ENCODE data around the gene SAG. TPM values are rescaled to one million over a fixed set of nuclear protein-coding genes. Genes with fewer than 3 reads are reported as not detected.

Gene SAG
- total and polyA plus RNA-seq, 2 of the 13 experiments (the other 11 are each of a cell fraction or from before 2014, with no cell fraction given): not detected

DNA sequence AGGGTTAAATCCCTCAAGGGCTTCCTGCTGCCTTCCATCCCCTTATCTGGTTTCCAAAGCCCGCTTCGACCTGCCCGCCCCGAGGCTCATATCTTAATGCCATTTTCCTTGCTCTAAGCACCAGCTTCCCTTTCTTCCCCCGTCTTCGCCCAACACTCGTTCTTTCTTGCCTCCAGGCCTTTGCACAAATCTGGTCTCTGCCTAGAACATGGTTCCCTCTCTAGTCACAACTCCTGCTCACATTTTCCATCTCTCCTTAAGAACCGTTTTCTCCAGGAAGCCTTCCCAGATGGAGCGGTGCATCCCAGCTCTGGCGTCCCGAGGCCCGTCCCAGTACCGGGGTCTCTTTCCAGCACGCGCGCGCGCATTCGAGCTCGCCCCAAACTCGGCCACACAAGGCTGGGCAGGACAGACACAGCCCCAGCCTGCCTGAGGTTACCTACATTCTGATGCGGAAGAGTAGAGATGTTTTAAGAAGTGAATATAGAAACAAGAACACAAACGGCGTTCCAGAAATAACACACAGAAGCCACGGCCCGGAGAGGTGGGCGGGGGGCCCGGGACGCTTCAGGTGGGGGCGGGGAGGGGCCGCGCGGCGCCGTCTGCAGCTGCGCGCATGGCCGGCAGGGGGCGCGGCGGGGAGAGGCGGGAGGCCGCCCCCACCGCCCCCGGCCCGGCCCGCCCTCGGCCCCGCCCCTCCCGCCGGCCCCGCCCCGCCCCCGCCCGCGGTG lies 46.3 kb downstream of the SAG start, which contains the start of gene DGKD (continued):
- TF ChIP-seq, protein P1, sequence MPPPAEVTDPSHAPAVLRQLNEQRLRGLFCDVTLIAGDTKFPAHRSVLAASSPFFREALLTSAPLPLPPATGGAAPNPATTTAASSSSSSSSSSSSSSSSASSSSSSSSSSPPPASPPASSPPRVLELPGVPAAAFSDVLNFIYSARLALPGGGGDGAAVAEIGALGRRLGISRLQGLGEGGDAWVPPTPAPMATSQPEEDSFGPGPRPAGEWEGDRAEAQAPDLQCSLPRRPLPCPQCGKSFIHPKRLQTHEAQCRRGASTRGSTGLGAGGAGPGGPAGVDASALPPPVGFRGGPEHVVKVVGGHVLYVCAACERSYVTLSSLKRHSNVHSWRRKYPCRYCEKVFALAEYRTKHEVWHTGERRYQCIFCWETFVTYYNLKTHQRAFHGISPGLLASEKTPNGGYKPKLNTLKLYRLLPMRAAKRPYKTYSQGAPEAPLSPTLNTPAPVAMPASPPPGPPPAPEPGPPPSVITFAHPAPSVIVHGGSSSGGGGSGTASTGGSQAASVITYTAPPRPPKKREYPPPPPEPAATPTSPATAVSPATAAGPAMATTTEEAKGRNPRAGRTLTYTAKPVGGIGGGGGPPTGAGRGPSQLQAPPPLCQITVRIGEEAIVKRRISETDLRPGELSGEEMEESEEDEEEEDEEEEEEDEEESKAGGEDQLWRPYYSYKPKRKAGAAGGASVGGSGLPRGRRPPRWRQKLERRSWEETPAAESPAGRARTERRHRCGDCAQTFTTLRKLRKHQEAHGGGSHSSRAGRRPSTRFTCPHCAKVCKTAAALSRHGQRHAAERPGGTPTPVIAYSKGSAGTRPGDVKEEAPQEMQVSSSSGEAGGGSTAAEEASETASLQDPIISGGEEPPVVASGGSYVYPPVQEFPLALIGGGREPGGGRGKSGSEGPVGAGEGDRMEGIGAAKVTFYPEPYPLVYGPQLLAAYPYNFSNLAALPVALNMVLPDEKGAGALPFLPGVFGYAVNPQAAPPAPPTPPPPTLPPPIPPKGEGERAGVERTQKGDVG (CRISPR knock-in tag; IDR thresholded peaks at IDR 0.05; ENCODE audit: borderline replicate concordance): no peak
- no peak for TF ChIP-seq ZNF724P (CRISPR knock-in tag; IDR thresholded peaks at IDR 0.05; ENCODE audit: borderline replicate concordance)
- no peak for TF ChIP-seq BRCA1 (CRISPR knock-in tag; IDR thresholded peaks at IDR 0.05)
- TF ChIP-seq IKZF5 (CRISPR knock-in tag; IDR thresholded peaks at IDR 0.05): no peak
- no peak; the same call in none of the 2 replicates for TF ChIP-seq ELF3 (CRISPR knock-in tag; IDR thresholded peaks at IDR 0.05)
- TF ChIP-seq CSRNP2 (CRISPR knock-in tag; conservative IDR thresholded peaks at IDR 0.05; ENCODE audit: low read depth): no peak
- peak; percentile 45; the same call in 1 of the 2 replicates for TF ChIP-seq MEIS1 (CRISPR knock-in tag; IDR thresholded peaks at IDR 0.05; ENCODE audit: borderline replicate concordance)
- TF ChIP-seq ZSCAN22 (CRISPR knock-in tag; IDR thresholded peaks at IDR 0.05): no peak
- no peak for TF ChIP-seq SMC3 (IDR thresholded peaks at IDR 0.05; ENCODE audit: low read length)
- 0 out of 2 replicates have a peak, but pooled peaks have one; percentile 41 for TF ChIP-seq CBX5 (CRISPR knock-in tag; IDR thresholded peaks at IDR 0.05; ENCODE audit: borderline replicate concordance)
- no peak for TF ChIP-seq IRX3 (CRISPR knock-in tag; IDR thresholded peaks at IDR 0.05; ENCODE audit: borderline replicate concordance, low read depth)
- TF ChIP-seq SRSF1 (optimal IDR thresholded peaks at IDR 0.05; ENCODE audit: low read depth, low read length): no peak
- TF ChIP-seq ZNF451 (CRISPR knock-in tag; IDR thresholded peaks at IDR 0.05): no peak; the same call in 1 of the 2 replicates
- peak; percentile 85; the same call in 1 of the 2 replicates for TF ChIP-seq KLF15 (CRISPR knock-in tag; IDR thresholded peaks at IDR 0.05; ENCODE audit: borderline replicate concordance)
- TF ChIP-seq MEF2D (CRISPR knock-in tag; IDR thresholded peaks at IDR 0.05): peak; percentile 39; the same call in 1 of the 2 replicates
- no peak for TF ChIP-seq MZF1 (CRISPR knock-in tag; IDR thresholded peaks at IDR 0.05; ENCODE audit: borderline replicate concordance)
- TF ChIP-seq, protein P2, sequence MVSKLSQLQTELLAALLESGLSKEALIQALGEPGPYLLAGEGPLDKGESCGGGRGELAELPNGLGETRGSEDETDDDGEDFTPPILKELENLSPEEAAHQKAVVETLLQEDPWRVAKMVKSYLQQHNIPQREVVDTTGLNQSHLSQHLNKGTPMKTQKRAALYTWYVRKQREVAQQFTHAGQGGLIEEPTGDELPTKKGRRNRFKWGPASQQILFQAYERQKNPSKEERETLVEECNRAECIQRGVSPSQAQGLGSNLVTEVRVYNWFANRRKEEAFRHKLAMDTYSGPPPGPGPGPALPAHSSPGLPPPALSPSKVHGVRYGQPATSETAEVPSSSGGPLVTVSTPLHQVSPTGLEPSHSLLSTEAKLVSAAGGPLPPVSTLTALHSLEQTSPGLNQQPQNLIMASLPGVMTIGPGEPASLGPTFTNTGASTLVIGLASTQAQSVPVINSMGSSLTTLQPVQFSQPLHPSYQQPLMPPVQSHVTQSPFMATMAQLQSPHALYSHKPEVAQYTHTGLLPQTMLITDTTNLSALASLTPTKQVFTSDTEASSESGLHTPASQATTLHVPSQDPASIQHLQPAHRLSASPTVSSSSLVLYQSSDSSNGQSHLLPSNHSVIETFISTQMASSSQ (IDR thresholded peaks at IDR 0.05; ENCODE audit: low read depth): no peak; the same call in 1 of the 2 replicates
- TF ChIP-seq, protein P2 (CRISPR knock-in tag; IDR thresholded peaks at IDR 0.05; ENCODE audit: borderline replicate concordance): peak; percentile 67
